Measurements from ENCODE around the gene KIF1B.
A peak's percentile ranks its signal among the peaks of the same experiment; 100 is the strongest.
"Not testable (repeated sequence)": the region's sequence is repeated elsewhere in the genome, so short reads cannot be mapped to it uniquely, and the experiment has no call there.

The KIF1B gene

GRCh38 chr1:10229903-10230302 is 19.5 kb downstream of the KIF1B start:
- no peak for DNase-seq

GRCh38 chr1:10232163-10232562 is 21.8 kb downstream of the KIF1B start:
- no peak for DNase-seq

- no peak for DNase-seq
These were observed 26.2 kb downstream of the KIF1B start for GRCh38 chr1:10236405-10237156.

DNA sequence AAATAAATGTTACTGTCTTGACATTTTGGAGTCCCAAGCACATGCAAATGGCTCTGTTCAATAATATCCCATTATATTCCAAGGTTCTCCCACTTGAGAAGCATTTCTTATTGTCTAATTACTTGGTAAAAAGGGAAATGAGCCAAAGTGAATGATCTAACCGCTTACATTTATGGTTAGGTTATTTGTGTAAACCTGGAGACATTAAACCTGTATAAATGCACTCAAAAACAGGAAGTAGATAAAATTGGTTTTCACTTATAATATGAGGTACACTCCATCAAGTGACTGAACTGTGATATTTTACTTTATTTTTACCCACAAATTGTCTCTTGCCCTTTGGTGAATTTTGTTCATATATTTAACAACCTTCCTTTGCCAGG is 26.8 kb downstream of the KIF1B start:
- no peak for DNase-seq

- no peak for DNase-seq
These were observed 31.8 kb downstream of the KIF1B start for GRCh38 chr1:10242135-10242534.

GRCh38 chr1:10242811-10243210 is 32.4 kb downstream of the KIF1B start:
- DNase-seq, result no peak

DNA sequence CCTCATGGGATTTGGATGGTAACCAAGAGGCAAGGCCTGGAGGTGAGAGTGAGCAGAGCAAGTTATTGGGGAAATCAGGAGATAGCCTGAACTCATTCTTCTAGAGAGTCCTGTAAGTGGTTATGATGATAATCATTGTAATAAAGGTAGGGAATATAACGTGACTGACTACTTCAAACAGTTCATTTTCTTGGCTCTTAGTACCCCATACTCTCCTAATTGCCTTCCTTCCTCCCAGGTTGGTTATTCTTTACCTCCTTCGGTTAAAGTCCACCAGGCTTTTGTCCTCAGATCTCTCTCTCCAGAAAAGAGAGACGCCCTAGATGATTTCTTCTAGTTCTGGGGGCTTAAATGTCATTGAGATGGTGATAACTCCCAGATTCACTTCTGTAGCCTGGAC is 35.3 kb downstream of the KIF1B start:
- no peak for DNase-seq

DNA sequence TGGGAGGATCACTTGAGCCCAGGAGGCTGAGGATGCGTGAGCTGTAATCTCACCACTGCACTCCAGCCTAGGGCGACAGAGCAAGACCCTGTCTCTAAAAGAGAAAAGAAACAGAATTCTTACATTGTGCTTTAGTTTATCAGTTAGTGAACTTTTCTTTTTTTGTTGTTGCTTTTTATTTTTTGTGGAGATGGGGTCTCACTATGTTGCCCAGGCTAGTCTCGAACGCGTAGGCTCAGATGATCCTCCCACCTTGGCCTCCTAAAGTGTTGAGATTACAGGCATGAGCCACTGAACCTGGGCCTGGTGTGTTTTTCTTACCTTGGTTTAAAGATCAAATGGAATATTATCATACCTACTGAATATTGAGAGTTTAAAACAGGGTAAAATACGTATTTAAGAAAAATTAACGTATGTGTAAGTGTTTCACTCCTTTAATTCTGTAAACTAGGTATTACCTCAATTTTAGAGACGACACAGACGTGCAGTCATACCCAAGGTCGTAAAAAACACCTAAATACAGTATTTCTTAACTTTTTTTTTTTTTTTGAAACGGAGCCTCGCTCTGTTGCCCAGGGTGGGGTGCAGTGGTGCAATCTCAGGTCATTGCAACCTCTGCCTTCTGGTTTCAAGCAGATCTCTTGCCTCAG is 39.6 kb downstream of the KIF1B start:
- DNase-seq, result no peak

- no peak for DNase-seq
These were observed 40.3 kb downstream of the KIF1B start for GRCh38 chr1:10250663-10251062.

- not testable (repeated sequence) for DNase-seq
These were observed 41.1 kb downstream of the KIF1B start for GRCh38 chr1:10251325-10252108.

DNA sequence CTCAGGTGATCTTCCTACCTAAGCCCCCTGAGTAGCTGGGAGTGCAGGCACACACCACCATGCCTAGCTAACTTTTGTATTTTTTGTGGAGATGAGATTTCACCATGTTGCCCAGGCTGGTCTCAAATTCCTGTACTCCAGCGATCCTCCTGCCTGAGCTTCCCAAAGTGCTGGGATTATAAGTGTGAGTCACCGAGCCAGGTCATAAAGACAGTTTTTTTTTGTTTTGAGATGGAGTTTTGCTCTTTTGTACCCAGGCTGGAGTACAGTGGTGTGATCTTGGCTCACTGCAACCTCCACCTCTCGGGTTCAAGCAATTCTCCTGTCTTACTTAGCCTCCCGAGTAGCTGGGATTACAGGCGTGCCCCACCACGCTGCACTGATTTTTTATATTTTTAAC is 42.1 kb downstream of the KIF1B start:
- DNase-seq, result no peak

DNA sequence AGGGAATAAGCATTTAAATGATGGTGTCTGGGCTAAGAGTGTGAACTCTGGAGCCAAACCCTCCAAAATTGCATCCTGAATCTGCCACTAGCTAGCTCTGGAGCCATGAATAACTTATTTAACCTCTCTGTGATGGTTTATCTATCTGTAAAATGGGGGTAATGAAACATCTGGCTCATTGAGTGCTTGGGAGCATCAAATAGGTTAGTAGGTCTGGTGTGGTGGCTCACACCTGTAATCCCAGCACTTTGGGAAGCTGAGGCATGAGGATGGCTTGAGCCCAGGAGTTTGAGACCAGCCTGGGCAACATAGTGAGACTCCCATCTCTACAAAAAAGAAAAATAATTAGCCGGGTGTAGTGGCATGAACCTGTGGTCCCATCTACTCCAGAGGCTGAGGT is 42.8 kb downstream of the KIF1B start:
- DNase-seq, result no peak

GRCh38 chr1:10253755-10254154 is 43.4 kb downstream of the KIF1B start:
- DNase-seq, result peak in 2 of 56 donors; percentile 9 to 20

DNA sequence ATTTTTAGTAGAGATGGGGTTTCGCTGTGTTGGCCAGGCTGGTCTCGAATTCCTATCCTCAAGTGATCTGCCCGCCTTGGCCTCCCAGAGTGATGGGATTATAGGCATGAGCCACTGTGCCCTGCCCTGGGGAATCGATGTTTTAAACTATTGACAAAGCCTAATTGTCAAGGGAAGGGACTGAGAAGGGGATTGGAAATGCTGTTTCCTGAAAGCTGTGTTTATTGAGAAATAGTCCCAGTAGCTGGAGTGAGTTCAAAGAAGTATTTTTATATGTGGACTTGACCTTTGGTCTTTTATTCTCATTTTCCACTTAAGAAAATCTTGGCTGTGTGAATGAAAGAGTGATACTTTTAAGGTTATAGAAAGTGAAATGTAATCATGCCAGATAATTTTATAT is 47.5 kb downstream of the KIF1B start:
- no peak for DNase-seq

DNA sequence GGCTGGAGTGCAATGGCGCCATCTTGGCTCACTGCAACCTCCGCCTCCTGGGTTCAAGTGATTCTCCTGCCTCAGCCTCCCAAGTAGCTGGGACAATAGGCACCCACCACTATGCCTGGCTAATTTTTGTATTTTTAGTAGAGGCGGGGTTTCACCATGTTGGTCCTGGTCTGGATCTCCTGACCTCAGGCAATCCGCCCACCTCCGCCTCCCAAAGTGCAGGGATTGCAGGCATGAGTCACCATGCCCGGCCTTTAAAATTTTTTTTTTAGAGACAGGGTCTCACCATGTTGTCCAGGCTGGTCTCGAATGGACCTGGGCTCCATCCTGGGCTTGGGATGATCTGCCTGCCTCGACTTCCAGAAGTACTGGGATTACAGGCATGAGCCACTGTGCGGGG is 49.2 kb downstream of the KIF1B start:
- DNase-seq, result not testable (repeated sequence)

DNA sequence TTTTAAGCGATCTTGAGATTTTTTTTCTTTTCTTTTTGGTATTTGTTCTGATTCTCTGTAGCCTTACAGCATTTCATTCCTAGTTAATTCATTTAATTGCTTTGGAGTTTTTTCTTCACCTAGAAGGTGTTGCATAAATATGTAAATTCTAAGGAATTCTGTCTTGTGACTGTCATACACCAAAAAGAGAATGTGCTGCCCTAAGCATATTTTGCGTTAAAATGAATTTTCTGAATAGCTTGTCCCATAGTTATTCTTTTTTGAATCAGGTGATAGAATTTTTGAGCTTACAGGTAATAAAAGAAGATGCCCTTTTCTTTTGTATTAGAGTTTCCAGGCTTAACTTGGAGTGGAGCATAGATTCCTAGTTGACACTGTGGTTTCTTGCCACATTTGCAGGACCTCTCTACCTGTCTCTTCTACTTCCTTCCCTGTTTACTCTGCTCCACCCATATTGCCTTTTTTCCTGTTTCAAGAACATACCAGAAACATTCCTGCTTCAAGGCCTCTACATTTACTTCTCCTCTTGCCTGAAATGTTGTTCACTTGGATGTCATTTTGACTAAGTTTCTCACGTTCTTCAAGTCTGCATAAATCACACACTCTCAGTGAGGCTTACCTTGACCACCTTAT is 53.2 kb downstream of the KIF1B start:
- DNase-seq, result no peak

DNA sequence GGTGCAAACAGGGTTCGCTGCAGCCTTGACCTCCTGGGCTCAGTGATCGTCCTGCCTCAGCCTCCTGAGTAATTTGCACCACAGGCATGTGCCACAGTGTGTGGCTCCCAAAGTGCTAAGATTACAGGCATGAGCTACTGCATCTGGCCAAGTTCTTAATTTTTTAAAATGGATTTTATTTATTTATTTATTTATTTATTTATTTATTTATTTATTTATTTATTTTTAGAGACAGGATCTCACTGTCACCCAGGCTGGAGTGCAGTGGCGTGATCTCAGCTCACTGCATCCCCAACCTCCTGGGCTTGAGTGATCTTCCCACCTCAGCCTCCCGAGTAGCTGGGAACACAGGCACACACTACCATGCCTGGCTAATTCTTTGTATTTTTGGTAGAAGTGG is 54.7 kb downstream of the KIF1B start:
- no peak for DNase-seq

DNA sequence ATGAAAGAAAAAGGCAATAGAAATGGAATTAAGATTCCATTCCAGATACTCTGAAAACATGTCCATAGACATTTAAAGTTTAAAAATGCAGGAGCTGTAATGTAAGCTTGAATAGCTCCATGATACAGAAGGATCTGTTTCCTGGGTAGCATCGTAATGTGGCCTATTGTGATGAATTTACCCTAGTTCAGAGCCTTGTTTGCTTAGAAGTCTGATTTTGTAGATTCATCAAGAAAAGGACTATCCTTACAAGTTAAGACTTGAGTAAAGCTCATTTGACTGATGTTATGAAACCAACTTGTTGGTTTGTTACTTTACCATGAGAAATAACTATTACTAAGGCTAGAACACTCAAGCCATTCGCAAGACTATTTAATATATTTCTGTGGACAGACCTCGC is 55.5 kb downstream of the KIF1B start:
- DNase-seq, result no peak

GRCh38 chr1:10267319-10267718 is 56.9 kb downstream of the KIF1B start:
- peak in 1 of 56 donors; percentile 15 for DNase-seq

DNA sequence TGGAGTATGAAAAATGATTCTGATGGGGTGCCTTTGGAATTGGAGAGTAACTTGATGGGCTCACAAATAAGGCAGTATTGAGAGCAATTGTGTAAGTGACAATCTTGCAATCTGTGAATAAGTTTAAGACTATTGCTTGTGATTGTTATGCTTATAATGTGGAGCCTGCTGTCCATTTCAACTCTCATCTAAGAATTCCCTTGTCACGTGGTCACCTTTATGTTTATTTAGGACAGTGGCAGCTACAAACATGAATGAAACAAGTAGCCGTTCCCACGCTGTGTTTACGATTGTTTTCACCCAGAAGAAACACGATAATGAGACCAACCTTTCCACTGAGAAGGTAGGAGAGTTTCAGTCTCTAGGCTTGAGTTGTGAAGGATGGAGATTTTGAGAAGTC is 57.6 kb downstream of the KIF1B start:
- DNase-seq, result no peak

DNA sequence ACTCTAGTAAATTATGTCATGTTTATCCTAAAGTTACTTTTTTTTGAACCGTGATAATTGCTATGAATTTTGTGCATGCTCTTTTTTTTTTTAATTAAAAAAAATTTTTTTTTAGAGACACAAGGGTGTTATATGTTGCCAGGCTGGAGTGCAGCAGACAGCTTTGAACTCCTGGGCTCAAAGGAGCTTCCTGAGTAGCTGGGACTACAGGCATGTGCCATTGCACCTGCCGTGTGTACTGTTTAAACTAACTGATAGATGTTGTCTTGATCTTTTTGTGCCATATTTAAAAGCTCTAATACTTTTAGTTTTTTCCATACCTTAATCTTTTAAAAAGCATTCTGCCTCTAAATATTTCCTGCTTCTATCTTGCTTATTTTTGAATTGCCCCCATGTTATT is 60.7 kb downstream of the KIF1B start:
- no peak for DNase-seq

GRCh38 chr1:10271869-10272268 is 61.5 kb downstream of the KIF1B start:
- no peak for DNase-seq
